Osteoblast (primary cell): ENCODE data around the gene RRAS. TPM values are rescaled to one million over a fixed set of nuclear protein-coding genes. Genes with fewer than 3 reads are reported as not detected.

Experiments used
- DNase-seq: peaks from one replicate; pipeline ENCODE4 v3.0.0; 2011; ENCODE audit warnings: low spot score, mixed read lengths; ENCODE audit not compliant: insufficient read length; ENCODE audit errors: missing footprints
- H2AFZ ChIP-seq: 2 replicates; pipeline ENCODE4 v1.6.0; 2011; ENCODE audit warnings: mild to moderate bottlenecking, low read length
- H3K27ac ChIP-seq: 2 replicates; pipeline ENCODE4 v1.5.1; 2011; ENCODE audit warnings: mild to moderate bottlenecking, low read depth, low read length, moderate library complexity
- H3K27me3 ChIP-seq: 2 replicates; pipeline ENCODE4 v1.6.0; 2012; ENCODE audit warnings: mild to moderate bottlenecking, control low read depth, inconsistent platforms, low read length, moderate library complexity; ENCODE audit not compliant: insufficient read depth
- H3K36me3 ChIP-seq: 2 replicates; pipeline ENCODE4 v1.5.1; 2011; ENCODE audit warnings: mild to moderate bottlenecking, low read length, control low read depth, moderate library complexity; ENCODE audit not compliant: insufficient read depth
- H3K4me1 ChIP-seq: 2 replicates; pipeline ENCODE4 v1.5.1; 2011; ENCODE audit warnings: mild to moderate bottlenecking, low read length, control low read depth, moderate library complexity; ENCODE audit not compliant: insufficient read depth
- H3K4me2 ChIP-seq: 2 replicates; pipeline ENCODE4 v1.6.0; 2011; ENCODE audit warnings: mild to moderate bottlenecking, low read length; ENCODE audit not compliant: insufficient read depth
- H3K4me3 ChIP-seq: fragments of 200-600 bp; sonication (generic); 3 replicates; pipeline ENCODE4 v1.5.1; 2012; ENCODE audit warnings: mild to moderate bottlenecking, low read length, inconsistent platforms; ENCODE audit not compliant: insufficient read depth
- H3K79me2 ChIP-seq: 2 replicates; pipeline ENCODE4 v1.6.0; 2012; ENCODE audit warnings: mild to moderate bottlenecking, low read length, control low read depth, inconsistent platforms; ENCODE audit not compliant: insufficient read depth
- H3K9me3 ChIP-seq: 2 replicates; pipeline ENCODE4 v1.5.1; 2011; ENCODE audit warnings: low read depth, low read length, control low read depth
- H4K20me1 ChIP-seq: 2 replicates; pipeline ENCODE4 v1.6.0; 2012; ENCODE audit warnings: mild to moderate bottlenecking, low read length, control low read depth; ENCODE audit not compliant: insufficient read depth
- total RNA-seq: library from RNA; depleted of rRNA; stranded (reverse); fragments of >200 nt; gene quantifications from 2 replicates; pipeline ENCODE4 v1.2.3, GENCODE V29; 2012
- TF ChIP-seq, protein P1 (sequence below): IDR thresholded peaks from 2 replicates; pipeline ENCODE4 v1.5.1; 2011; ENCODE audit warnings: mild to moderate bottlenecking, low read depth, low read length, moderate library complexity; ENCODE audit errors: extremely low read depth

Gene RRAS
- total RNA-seq, 1 donor: 31.8 TPM

GRCh38 chr19:49678985-49679770 is 39.2 kb upstream of the RRAS start:
- Histone ChIP-seq H3K4me2 (no peak overlapping the region), H3K36me3 (peaks cover 23% of the 10 kb centered on the region), H3K79me2 (peaks cover 49% of the 10 kb centered on the region), H4K20me1 (peaks cover 37% of the 10 kb centered on the region), H3K27ac (no peak overlapping the region), H3K9me3 (no peaks in the 10 kb centered on the region), H3K4me1 (peaks cover 25% of the 10 kb centered on the region), H2AFZ (no peak overlapping the region), H3K27me3 (no peaks in the 10 kb centered on the region), H3K4me3 (no peak overlapping the region)
- peak; percentile 79 for DNase-seq
- TF ChIP-seq, protein P1, sequence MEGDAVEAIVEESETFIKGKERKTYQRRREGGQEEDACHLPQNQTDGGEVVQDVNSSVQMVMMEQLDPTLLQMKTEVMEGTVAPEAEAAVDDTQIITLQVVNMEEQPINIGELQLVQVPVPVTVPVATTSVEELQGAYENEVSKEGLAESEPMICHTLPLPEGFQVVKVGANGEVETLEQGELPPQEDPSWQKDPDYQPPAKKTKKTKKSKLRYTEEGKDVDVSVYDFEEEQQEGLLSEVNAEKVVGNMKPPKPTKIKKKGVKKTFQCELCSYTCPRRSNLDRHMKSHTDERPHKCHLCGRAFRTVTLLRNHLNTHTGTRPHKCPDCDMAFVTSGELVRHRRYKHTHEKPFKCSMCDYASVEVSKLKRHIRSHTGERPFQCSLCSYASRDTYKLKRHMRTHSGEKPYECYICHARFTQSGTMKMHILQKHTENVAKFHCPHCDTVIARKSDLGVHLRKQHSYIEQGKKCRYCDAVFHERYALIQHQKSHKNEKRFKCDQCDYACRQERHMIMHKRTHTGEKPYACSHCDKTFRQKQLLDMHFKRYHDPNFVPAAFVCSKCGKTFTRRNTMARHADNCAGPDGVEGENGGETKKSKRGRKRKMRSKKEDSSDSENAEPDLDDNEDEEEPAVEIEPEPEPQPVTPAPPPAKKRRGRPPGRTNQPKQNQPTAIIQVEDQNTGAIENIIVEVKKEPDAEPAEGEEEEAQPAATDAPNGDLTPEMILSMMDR: no peak

DNA sequence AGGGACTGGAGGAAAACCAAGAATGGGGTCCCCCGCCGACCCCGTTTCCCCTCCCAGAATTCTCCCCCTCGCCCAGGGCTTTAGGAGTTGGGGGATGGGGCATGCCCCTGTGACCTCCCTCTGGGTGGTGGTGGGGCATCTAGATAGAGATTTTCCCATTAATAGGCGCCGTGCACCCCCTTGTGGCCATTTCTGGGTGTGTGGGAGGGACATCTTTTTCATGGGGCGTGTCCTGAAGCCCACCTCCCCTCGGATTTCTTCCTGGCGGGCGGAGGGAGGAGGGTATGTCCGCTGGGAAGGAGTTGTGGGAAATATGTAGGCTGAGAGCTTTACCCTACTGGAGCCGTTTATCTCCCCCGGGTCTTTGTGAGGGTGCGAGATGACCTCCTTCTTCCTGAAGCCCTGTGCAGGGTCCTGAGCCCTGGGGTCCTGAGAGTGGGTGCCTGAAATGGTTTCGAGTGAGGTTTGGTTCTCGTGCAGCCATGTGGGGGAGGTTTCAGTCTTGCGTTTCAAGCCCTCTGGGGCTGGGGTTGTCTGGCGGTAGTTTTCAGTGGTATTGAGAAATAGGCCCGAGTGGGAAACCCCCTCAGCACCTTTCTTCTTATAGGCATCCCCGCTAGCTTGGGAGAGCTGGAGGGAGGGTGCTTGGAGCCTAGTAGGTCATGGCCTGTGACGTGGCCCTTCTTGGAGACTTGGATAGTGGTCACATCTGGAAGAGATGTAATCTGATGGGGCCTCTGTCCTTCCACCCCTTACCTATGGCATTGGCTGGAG is 38.1 kb upstream of the RRAS start:
- peak overlapping the region; percentile 64 for H3K27ac ChIP-seq
- peaks cover 37% of the 10 kb centered on the region for H4K20me1 ChIP-seq
- H3K36me3 ChIP-seq: peaks cover 14% of the 10 kb centered on the region
- DNase-seq: peak; percentile 92
- peak overlapping the region; percentile 99 for H3K4me3 ChIP-seq
- no peaks in the 10 kb centered on the region for H3K9me3 ChIP-seq
- H3K27me3 ChIP-seq: no peaks in the 10 kb centered on the region
- peaks cover 45% of the 10 kb centered on the region for H3K79me2 ChIP-seq
- H2AFZ ChIP-seq: no peak overlapping the region
- TF ChIP-seq, protein P1: peak; percentile 76
- H3K4me2 ChIP-seq: peak overlapping the region; percentile 92
- peaks cover 25% of the 10 kb centered on the region for H3K4me1 ChIP-seq

- Histone ChIP-seq H3K9me3 (no peaks in the 10 kb centered on the region), H3K36me3 (peaks cover 8% of the 10 kb centered on the region), H4K20me1 (peaks cover 35% of the 10 kb centered on the region), H3K4me2 (peak within 1 kb of the TSS; percentile 100), H3K4me3 (peak within 1 kb of the TSS; percentile 99), H3K27me3 (no peaks in the 10 kb centered on the region), H3K27ac (peak within 1 kb of the TSS; percentile 100), H3K79me2 (peaks cover 45% of the 10 kb centered on the region), H3K4me1 (peaks cover 22% of the 10 kb centered on the region), H2AFZ (peak within 1 kb of the TSS; percentile 100)
- peak; percentile 93 for DNase-seq
- TF ChIP-seq, protein P1: no peak
Measured at GRCh38 chr19:49677231-49677900, 37.4 kb upstream of the RRAS start, which contains the start of gene PRMT1. Gene PRMT1, plus strand, starts transcription at chr19:49677271. Its CDS starts 10 bp downstream, at chr19:49677281.
